ENCODE data around the gene C10orf88. TPM values are rescaled to one million over a fixed set of nuclear protein-coding genes. Genes with fewer than 3 reads are reported as not detected.

C10orf88 gene
- total and polyA plus RNA-seq, 9 of the 15 experiments (the other 6 are each of a cell fraction or from before 2014, with no cell fraction given) = 2.5 to 9.6 (median 7.5) TPM

- Histone ChIP-seq H3K27ac (ENCODE audit: extremely low read depth, low read depth, low read length) (no peak overlapping the region), H3K4me2 (ENCODE audit: insufficient read depth, low read length) (no peak overlapping the region), H3K36me3 (ENCODE audit: control insufficient read depth, insufficient read depth, low read length) (peaks cover 48% of the 10 kb centered on the region), H2AFZ (ENCODE audit: low read depth, low read length) (no peak overlapping the region), H3K9me1 (ENCODE audit: control insufficient read depth, insufficient read depth, low read length) (no peaks in the 10 kb centered on the region), H3K4me1 (replicated peaks in 1 of 2; ENCODE audit: control insufficient read depth in 2 of 2, insufficient read depth in 2 of 2, low read length in 2 of 2) (peaks cover 0 to 3% of the 10 kb centered on the region in 2 experiments; a peak in 2 of 5 replicates), H3K9ac (ENCODE audit: insufficient read depth in 1 of 2, low read depth in 2 of 2, low read length in 2 of 2) (no peak overlapping the region), H4K20me1 (replicated peaks; ENCODE audit: control insufficient read depth, insufficient read depth, low read length) (no peaks in the 10 kb centered on the region), H3K27me3 (ENCODE audit: control insufficient read depth in 2 of 2, insufficient read depth in 2 of 2, low read length in 2 of 2) (no peaks in the 10 kb centered on the region), H3K4me3 (no peak overlapping the region), H3K9me3 (replicated peaks; ENCODE audit: control insufficient read depth, insufficient read depth, low read depth, low read length) (no peaks in the 10 kb centered on the region), H3K79me2 (ENCODE audit: control insufficient read depth, insufficient read depth, low read length) (peaks cover 43% of the 10 kb centered on the region)
- CTCF ChIA-PET (ENCODE audit: low intra/inter-chr PET ratio) = no interaction called here
- no peak for FAIRE-seq
- DNase-seq (ENCODE audit: extremely low read depth in 1 of 4, low spot score in 3 of 4) = no peak
- BruUV-seq (replicated peaks) = no TSS peak
- POLR2A ChIA-PET = interaction anchor here (1.3 to 1.9 kb wide), 3 partner anchors 9 to 13 kb away, joined by 3 to 9 read pairs (median 7); partner anchors contain the start of gene ACADSB
- ATAC-seq = no peak
- intact Hi-C loops (cut with micrococcal nuclease) = no loop called here
- in situ Hi-C loops (cut with MboI) = no loop called here
- 65% methylated on average over 2 of the region's 3 CpGs for WGBS (ENCODE audit: insufficient coverage, low coverage, missing lambda C conversion rate)
- TF ChIP-seq HNRNPK (IDR thresholded peaks at IDR 0.05; ENCODE audit: low read depth, low read length, poor library complexity, severe bottlenecking) (no peak), ESRRA (IDR thresholded peaks at IDR 0.05; ENCODE audit: borderline replicate concordance, low read depth) (no peak), POLR2B (IDR thresholded peaks at IDR 0.05; ENCODE audit: low read depth, partially characterized antibody) (no peak), SAP30 (IDR thresholded peaks at IDR 0.05; ENCODE audit: borderline replicate concordance, insufficient read depth, low read depth, low read length, poor library complexity, severe bottlenecking) (no peak), CCAR2 (IDR thresholded peaks at IDR 0.05; ENCODE audit: low read depth, low read length) (no peak), NRF1 (conservative IDR thresholded peaks at IDR 0.05 in 1 of 2, IDR thresholded peaks at IDR 0.05 in 1 of 2) (no peak), CREB1 (IDR thresholded peaks at IDR 0.05) (no peak), CREB1 (CRISPR knock-in tag; IDR thresholded peaks at IDR 0.05) (no peak), DEAF1 (CRISPR knock-in tag; IDR thresholded peaks at IDR 0.05) (no peak), ZNF384 (IDR thresholded peaks at IDR 0.05; ENCODE audit: low read depth, low read length) (no peak), SLC30A9 (CRISPR knock-in tag; IDR thresholded peaks at IDR 0.05) (no peak), DLX4 (CRISPR knock-in tag; IDR thresholded peaks at IDR 0.05) (no peak), BACH1 (tag; IDR thresholded peaks at IDR 0.05) (no peak), ZNF518B (CRISPR knock-in tag; IDR thresholded peaks at IDR 0.05) (no peak), BRCA1 (IDR thresholded peaks at IDR 0.05) (no peak), BRCA1 (CRISPR knock-in tag; IDR thresholded peaks at IDR 0.05) (no peak), NELFE (IDR thresholded peaks at IDR 0.05; ENCODE audit: insufficient read depth, insufficient read length) (no peak), ZNF780A (CRISPR knock-in tag; IDR thresholded peaks at IDR 0.05) (no peak), XRCC4 (IDR thresholded peaks at IDR 0.05; ENCODE audit: extremely low read depth, insufficient read depth, insufficient read length) (no peak), SMARCA5 (IDR thresholded peaks at IDR 0.05) (no peak), ZNF316 (IDR thresholded peaks at IDR 0.05) (no peak)
Measured at GRCh38 chr10:122998934-122999333, 44.9 kb upstream of the C10orf88 start.
